Germinal center (tissue), 1 donor: ENCODE measurements around the gene NOLC1.

Experiments used
- DNase-seq: peaks from one replicate; pipeline ENCODE4 v3.0.0; 2012; ENCODE audit warnings: mixed read lengths, low spot score

NOLC1 gene

GRCh38 chr10:102121739-102122372 lies 30.3 kb upstream of the NOLC1 start:
- DNase-seq: no peak

- DNase-seq: no peak
Observed at GRCh38 chr10:102122450-102122849, 29.7 kb upstream of the NOLC1 start.

- DNase-seq: no peak
Observed at GRCh38 chr10:102123223-102123622, 29.0 kb upstream of the NOLC1 start.

DNA sequence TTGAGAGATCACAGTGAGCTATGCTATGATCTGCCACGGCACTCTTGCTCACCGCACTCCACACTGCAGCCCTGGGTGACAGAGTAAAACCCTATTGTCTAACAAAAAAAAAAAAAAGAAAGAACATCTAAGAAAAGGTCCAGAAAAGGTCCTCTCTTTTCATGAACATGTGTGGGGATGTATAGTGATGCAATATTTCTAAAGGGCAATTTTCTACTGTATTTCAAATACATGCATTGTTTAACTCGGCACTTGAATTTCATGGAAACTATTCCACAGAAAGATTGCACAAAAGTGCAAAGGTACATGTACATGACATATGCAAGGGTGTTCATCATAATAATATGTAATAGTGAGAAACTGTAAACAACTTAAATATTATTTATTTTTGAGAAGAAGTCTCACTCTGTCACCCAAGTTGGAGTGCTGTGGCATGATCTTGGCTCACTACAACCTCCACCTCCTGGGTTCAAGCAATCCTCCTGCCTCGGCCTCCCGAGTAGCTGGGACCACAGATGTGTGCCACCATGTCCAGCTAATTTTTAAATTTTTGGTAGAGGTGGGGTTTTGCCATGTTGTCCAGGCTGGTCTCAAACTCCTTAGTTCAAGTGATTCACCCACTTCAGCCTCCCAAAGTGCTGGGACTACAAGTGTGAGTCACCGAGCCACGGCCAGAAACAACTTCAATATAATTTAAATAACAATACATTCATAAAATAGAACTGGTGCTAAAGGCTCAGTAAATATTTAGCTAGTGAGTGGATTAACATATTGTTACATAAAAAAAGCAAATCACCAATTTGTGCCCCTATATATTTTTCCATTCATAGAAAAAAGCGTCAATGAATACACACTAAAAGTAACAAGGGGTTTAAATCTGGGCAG lies 20.7 kb upstream of the NOLC1 start:
- DNase-seq: no peak

DNA sequence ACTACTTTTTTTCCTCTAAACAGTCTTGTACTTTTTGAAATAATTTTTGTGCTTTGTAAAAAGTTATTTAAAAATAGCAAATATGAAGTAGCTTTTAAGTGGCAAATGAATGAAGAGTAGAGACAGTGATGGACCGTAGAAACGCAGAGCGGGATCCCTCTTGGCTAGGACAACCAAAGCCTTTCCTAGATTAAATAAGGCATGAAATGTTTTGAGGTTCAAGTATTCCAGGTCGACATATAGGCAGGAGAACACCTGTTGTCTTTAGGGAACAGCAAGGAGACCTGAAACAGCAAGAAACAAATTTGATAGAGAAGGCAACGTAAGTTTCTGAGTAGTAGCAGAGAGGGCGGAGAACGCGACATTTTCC lies 20.0 kb upstream of the NOLC1 start:
- no peak for DNase-seq

DNA sequence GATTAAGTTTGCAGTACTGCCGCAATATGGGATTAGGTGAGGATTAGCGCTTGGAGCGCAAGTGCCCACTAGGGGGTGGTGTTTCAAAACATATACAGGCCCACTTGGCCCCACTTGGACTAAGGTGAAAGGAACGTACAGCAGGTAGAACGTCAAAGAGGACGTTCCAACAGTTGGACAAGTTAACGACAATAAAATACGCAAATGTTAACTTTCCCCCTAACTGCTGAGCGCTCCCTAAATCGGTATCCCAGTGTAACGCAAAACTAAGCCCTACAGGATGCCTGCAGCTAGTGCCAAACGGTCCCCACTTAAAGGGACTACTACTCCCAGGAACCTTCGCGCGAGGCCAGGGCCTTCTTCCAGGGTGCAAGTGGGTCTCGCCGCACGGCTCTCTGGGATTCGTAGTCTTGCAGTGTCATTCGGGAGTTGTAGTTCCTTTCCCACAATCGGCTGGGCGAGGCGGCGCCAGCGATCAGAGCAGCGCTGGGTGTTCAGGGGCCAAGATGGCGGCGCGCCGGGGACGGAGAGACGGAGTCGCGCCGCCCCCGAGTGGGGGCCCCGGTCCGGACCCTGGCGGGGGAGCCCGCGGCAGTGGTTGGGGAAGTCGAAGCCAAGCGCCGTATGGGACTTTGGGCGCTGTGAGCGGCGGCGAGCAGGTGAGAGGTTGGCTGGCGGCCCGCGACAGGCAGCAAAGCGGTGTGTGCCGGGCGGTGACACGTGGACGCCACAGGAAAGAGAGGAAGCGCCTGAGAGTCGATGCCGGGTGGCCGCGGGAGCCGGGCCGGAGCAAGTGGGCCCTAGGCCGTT lies 19.4 kb upstream of the NOLC1 start, which contains the start of gene PPRC1:
Gene PPRC1 (plus strand): TSS at position 478 of the 810 bp plus-strand sequence. CDS start 29 bp downstream, at position 507.
- DNase-seq: peak; percentile 96

GRCh38 chr10:102133373-102134195 lies 18.6 kb upstream of the NOLC1 start:
- DNase-seq: peak; percentile 59

DNA sequence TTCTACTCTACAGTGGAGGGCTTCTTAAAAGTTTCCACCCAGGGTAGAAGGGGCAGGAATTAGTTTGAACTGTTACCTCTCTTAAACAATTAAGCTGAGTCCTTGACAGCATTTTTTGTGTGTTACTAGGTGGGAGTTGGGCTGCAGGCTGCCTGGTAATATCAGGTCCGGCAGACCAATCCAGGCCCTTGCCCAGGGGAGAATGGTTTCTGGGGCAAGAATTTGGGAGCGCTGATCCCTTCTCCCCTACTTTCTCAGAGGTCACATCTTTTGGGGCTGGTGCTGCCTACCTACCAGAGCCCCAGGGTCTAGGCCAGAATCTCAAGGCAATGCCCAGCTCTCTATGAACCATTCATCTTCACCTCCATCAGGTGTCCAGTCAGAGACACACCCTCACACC lies 17.8 kb upstream of the NOLC1 start:
- DNase-seq: no peak

- no peak for DNase-seq
Observed at GRCh38 chr10:102135956-102136526, 16.1 kb upstream of the NOLC1 start.

- no peak for DNase-seq
Observed at GRCh38 chr10:102139281-102140110, 12.7 kb upstream of the NOLC1 start.

DNA sequence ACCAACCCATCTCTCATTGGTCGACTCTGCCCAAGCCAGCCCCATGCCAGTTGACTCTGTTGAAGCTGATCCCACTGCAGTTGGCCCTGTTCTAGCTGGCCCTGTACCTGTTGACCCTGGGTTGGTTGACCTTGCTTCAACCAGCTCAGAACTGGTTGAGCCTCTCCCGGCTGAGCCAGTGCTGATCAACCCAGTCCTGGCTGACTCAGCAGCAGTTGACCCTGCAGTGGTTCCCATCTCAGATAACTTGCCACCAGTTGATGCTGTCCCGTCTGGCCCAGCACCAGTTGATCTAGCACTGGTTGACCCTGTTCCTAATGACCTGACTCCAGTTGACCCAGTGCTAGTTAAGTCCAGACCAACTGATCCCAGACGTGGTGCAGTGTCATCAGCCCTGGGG lies 12.0 kb upstream of the NOLC1 start:
- DNase-seq: no peak

DNA sequence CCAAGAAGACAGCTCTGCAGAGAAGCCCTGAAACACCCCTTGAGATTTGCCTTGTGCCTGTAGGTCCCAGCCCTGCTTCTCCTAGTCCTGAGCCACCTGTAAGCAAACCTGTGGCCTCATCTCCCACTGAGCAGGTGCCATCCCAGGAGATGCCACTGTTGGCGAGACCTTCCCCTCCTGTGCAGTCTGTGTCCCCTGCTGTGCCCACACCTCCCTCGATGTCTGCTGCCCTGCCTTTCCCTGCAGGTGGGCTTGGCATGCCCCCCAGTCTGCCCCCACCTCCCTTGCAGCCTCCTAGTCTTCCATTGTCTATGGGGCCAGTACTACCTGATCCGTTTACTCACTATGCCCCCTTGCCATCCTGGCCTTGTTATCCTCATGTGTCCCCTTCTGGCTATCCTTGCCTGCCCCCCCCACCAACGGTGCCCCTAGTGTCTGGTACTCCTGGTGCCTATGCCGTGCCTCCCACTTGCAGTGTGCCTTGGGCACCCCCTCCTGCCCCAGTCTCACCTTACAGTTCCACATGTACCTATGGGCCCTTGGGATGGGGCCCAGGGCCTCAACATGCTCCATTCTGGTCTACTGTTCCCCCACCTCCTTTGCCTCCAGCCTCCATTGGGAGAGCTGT lies 11.2 kb upstream of the NOLC1 start:
- no peak for DNase-seq

DNA sequence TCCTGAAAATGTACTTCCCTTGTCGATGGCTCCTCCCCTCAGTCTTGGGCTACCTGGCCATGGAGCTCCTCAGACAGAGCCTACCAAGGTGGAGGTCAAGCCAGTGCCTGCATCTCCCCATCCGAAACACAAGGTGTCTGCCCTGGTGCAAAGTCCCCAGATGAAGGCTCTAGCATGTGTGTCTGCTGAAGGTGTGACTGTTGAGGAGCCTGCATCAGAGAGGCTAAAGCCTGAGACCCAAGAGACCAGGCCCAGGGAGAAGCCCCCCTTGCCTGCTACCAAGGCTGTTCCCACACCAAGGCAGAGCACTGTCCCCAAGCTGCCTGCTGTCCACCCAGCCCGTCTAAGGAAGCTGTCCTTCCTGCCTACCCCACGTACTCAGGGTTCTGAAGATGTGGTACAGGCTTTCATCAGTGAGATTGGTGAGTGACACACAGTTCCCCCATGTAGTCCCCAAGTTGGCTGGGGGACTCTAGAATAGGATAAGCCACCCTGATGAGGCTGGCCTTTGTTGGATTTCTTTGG lies 10.5 kb upstream of the NOLC1 start:
- no peak for DNase-seq

- no peak for DNase-seq
Observed at GRCh38 chr10:102146971-102147428, 5.2 kb upstream of the NOLC1 start.

GRCh38 chr10:102147561-102147960 lies 4.6 kb upstream of the NOLC1 start:
- no peak for DNase-seq

GRCh38 chr10:102148275-102148674 lies 3.9 kb upstream of the NOLC1 start:
- DNase-seq: no peak

GRCh38 chr10:102150970-102151773 lies 1.0 kb upstream of the NOLC1 start:
- no peak for DNase-seq

GRCh38 chr10:102152545-102152890 lies 329 bp downstream of the NOLC1 start:
- DNase-seq: no peak

DNA sequence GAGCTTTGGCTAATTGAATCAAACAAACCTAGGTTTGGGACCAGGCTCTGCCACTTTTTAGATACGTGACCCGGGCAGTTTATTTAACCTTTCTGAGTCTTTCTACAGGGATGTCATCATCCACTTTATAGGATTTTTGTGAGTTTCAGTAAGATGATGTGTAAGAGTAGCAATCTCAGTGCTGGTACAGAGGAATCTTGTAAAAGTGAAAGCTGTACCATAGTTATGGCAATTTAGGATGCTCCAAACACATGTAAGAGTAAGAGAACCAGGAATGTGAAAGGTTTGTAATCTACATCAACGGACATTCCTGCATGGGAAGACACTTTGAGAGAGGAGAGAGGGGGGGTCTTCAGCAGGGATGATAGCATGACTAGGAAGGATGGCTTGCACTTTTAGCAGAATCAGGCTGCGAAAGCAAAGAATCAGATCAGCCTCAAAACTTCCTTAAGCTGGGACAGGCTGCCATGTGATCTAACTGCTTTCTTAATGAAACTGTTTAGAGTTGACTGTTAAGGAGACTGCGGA lies 968 bp downstream of the NOLC1 start:
- DNase-seq: no peak
